HepG2 (cell line): Measurements from ENCODE around the gene IL32. TPM values are rescaled to one million over a fixed set of nuclear protein-coding genes. Genes with fewer than 3 reads are reported as not detected.
A peak's percentile ranks its signal among the peaks of the same experiment; 100 is the strongest.

Experiments used
- HINFP ChIP-seq: sonication (generic); formaldehyde crosslinking; IDR thresholded peaks from 2 replicates; pipeline ENCODE4 v1.4.0; 2020; ENCODE audit warnings: low read depth, mild to moderate bottlenecking, missing genetic modification reagents
- HMG20B ChIP-seq: conservative IDR thresholded peaks from 2 replicates; pipeline ENCODE4 v1.6.1; 2016; ENCODE audit warnings: missing genetic modification reagents, missing compliant biosample characterization
- KAT7 ChIP-seq: IDR thresholded peaks from 2 replicates; pipeline ENCODE4 v1.6.1; 2018; ENCODE audit warnings: borderline replicate concordance, missing compliant biosample characterization
- NCOA1 ChIP-seq: sonication (generic); formaldehyde crosslinking; IDR thresholded peaks from 2 replicates; pipeline ENCODE4 v1.9.0; 2021; ENCODE audit warnings: missing genetic modification reagents
- NR2F1 ChIP-seq, 2 experiments: fragments of 450-650 bp in 1 of 2; formaldehyde crosslinking in 1 of 2; IDR thresholded peaks; 2 replicates each; pipeline versions ENCODE4 v1.5.0 to v1.6.1; 2016 to 2020; ENCODE audit warnings: mild to moderate bottlenecking in 1 of 2, missing compliant biosample characterization in 1 of 2, missing genetic modification reagents in 1 of 2, moderate library complexity in 1 of 2
- PHF8 ChIP-seq: sonication (generic); formaldehyde crosslinking; IDR thresholded peaks from 2 replicates; pipeline ENCODE4 v1.5.0; 2020; ENCODE audit warnings: missing genetic modification reagents
- REXO4 ChIP-seq: sonication (generic); formaldehyde crosslinking; IDR thresholded peaks from 2 replicates; pipeline ENCODE4 v1.8.0; 2022; ENCODE audit warnings: missing genetic modification reagents, mild to moderate bottlenecking, borderline replicate concordance
- SNAI1 ChIP-seq: sonication (generic); formaldehyde crosslinking; IDR thresholded peaks from 2 replicates; pipeline ENCODE4 v1.5.0; 2020; ENCODE audit warnings: mild to moderate bottlenecking, missing genetic modification reagents, borderline replicate concordance
- ZFY ChIP-seq: sonication (generic); formaldehyde crosslinking; IDR thresholded peaks from 2 replicates; pipeline ENCODE4 v1.4.0; 2020; ENCODE audit warnings: missing genetic modification reagents
- ZNF124 ChIP-seq: sonication (generic); formaldehyde crosslinking; IDR thresholded peaks from 2 replicates; pipeline ENCODE4 v1.4.0; 2020; ENCODE audit warnings: missing genetic modification reagents
- ZNF263 ChIP-seq: sonication (generic); formaldehyde crosslinking; IDR thresholded peaks from 2 replicates; pipeline ENCODE4 v1.4.0; 2020; ENCODE audit warnings: missing genetic modification reagents
- ZNF557 ChIP-seq: sonication (generic); formaldehyde crosslinking; IDR thresholded peaks from 2 replicates; pipeline ENCODE4 v1.4.0; 2020; ENCODE audit warnings: missing genetic modification reagents
- ZNF616 ChIP-seq: sonication (generic); formaldehyde crosslinking; IDR thresholded peaks from 2 replicates; pipeline ENCODE4 v1.5.0; 2020; ENCODE audit warnings: low read depth, mild to moderate bottlenecking, missing genetic modification reagents
- ZNF670 ChIP-seq: sonication (generic); formaldehyde crosslinking; IDR thresholded peaks from 2 replicates; pipeline ENCODE4 v1.8.0; 2022; ENCODE audit warnings: mild to moderate bottlenecking, missing genetic modification reagents, borderline replicate concordance
- polyA plus RNA-seq, 8 experiments: library from polyadenylated mRNA; depleted of rRNA in 3 of 8; stranded (reverse) in 7 of 8; unstranded in 1 of 8; fragments of >200 nt; fragmentation: Illumina TruSeq in 4 of 8; extraction: Trizol in 4 of 8; gene quantifications; 2 replicates each; pipeline versions ENCODE4 v1.2.1 to v1.2.3, GENCODE V29; 2011 to 2016; ENCODE audit warnings: low read depth in 4 of 8, missing spikeins in 1 of 8, mixed read lengths in 1 of 8; ENCODE audit not compliant: insufficient read depth in 1 of 8
- total RNA-seq, 5 experiments: library from RNA; depleted of rRNA; stranded (reverse); fragments of >200 nt; fragmentation: Illumina TruSeq; extraction: Trizol; gene quantifications; 2 replicates each; pipeline ENCODE4 v1.2.3, GENCODE V29; 2016; ENCODE audit warnings: low read depth in 1 of 5
- TF ChIP-seq, protein P1 (sequence below): sonication (generic); formaldehyde crosslinking; IDR thresholded peaks from 2 replicates; pipeline ENCODE4 v1.5.0; 2020; ENCODE audit warnings: mild to moderate bottlenecking, missing genetic modification reagents, borderline replicate concordance
- TF ChIP-seq, protein P2 (sequence below): sonication (generic); formaldehyde crosslinking; IDR thresholded peaks from 2 replicates; pipeline ENCODE4 v1.4.0; 2020; ENCODE audit warnings: mild to moderate bottlenecking, missing genetic modification reagents
- TF ChIP-seq, protein P3 (sequence below): sonication (generic); formaldehyde crosslinking; IDR thresholded peaks from 2 replicates; pipeline ENCODE4 v1.8.1; 2023; ENCODE audit warnings: mild to moderate bottlenecking, missing genetic modification reagents

The IL32 gene
- total and polyA plus RNA-seq, 2 of the 13 experiments (the other 11 are each of a cell fraction or from before 2014, with no cell fraction given), result 115 to 165 TPM

- TF ChIP-seq, protein P1, sequence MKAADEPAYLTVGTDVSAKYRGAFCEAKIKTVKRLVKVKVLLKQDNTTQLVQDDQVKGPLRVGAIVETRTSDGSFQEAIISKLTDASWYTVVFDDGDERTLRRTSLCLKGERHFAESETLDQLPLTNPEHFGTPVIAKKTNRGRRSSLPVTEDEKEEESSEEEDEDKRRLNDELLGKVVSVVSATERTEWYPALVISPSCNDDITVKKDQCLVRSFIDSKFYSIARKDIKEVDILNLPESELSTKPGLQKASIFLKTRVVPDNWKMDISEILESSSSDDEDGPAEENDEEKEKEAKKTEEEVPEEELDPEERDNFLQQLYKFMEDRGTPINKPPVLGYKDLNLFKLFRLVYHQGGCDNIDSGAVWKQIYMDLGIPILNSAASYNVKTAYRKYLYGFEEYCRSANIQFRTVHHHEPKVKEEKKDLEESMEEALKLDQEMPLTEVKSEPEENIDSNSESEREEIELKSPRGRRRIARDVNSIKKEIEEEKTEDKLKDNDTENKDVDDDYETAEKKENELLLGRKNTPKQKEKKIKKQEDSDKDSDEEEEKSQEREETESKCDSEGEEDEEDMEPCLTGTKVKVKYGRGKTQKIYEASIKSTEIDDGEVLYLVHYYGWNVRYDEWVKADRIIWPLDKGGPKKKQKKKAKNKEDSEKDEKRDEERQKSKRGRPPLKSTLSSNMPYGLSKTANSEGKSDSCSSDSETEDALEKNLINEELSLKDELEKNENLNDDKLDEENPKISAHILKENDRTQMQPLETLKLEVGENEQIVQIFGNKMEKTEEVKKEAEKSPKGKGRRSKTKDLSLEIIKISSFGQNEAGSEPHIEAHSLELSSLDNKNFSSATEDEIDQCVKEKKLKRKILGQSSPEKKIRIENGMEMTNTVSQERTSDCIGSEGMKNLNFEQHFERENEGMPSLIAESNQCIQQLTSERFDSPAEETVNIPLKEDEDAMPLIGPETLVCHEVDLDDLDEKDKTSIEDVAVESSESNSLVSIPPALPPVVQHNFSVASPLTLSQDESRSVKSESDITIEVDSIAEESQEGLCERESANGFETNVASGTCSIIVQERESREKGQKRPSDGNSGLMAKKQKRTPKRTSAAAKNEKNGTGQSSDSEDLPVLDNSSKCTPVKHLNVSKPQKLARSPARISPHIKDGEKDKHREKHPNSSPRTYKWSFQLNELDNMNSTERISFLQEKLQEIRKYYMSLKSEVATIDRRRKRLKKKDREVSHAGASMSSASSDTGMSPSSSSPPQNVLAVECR (CRISPR knock-in tag), result 0 out of 2 replicates have a peak, but pooled peaks have one; percentile 4
- TF ChIP-seq HINFP (CRISPR knock-in tag) (0 out of 2 replicates have a peak, but pooled peaks have one; percentile 12), ZNF263 (CRISPR knock-in tag) (peak; percentile 0; the same call in 1 of the 2 replicates), HMG20B (CRISPR knock-in tag) (no peak), ZNF124 (CRISPR knock-in tag) (no peak), ZNF616 (peak; percentile 5; the same call in 1 of the 2 replicates), PHF8 (0 out of 2 replicates have a peak, but pooled peaks have one; percentile 38), NCOA1 (CRISPR knock-in tag) (0 out of 2 replicates have a peak, but pooled peaks have one; percentile 7), ZNF557 (CRISPR knock-in tag) (0 out of 2 replicates have a peak, but pooled peaks have one; percentile 21), NR2F1 (CRISPR knock-in tag; IDR thresholded peaks at IDR 0.05) (no peak), SNAI1 (0 out of 2 replicates have a peak, but pooled peaks have one; percentile 20), ZFY (CRISPR knock-in tag) (peak; percentile 59; the same call in 1 of the 2 replicates), REXO4 (CRISPR knock-in tag) (peak; percentile 45; the same call in 1 of the 2 replicates), ZNF670 (CRISPR knock-in tag) (0 out of 2 replicates have a peak, but pooled peaks have one; percentile 12), KAT7 (CRISPR knock-in tag) (peak; percentile 41; the same call in 1 of the 2 replicates)
- TF ChIP-seq, protein P2, sequence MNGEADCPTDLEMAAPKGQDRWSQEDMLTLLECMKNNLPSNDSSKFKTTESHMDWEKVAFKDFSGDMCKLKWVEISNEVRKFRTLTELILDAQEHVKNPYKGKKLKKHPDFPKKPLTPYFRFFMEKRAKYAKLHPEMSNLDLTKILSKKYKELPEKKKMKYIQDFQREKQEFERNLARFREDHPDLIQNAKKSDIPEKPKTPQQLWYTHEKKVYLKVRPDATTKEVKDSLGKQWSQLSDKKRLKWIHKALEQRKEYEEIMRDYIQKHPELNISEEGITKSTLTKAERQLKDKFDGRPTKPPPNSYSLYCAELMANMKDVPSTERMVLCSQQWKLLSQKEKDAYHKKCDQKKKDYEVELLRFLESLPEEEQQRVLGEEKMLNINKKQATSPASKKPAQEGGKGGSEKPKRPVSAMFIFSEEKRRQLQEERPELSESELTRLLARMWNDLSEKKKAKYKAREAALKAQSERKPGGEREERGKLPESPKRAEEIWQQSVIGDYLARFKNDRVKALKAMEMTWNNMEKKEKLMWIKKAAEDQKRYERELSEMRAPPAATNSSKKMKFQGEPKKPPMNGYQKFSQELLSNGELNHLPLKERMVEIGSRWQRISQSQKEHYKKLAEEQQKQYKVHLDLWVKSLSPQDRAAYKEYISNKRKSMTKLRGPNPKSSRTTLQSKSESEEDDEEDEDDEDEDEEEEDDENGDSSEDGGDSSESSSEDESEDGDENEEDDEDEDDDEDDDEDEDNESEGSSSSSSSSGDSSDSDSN, result 0 out of 2 replicates have a peak, but pooled peaks have one; percentile 7
- TF ChIP-seq, protein P3, sequence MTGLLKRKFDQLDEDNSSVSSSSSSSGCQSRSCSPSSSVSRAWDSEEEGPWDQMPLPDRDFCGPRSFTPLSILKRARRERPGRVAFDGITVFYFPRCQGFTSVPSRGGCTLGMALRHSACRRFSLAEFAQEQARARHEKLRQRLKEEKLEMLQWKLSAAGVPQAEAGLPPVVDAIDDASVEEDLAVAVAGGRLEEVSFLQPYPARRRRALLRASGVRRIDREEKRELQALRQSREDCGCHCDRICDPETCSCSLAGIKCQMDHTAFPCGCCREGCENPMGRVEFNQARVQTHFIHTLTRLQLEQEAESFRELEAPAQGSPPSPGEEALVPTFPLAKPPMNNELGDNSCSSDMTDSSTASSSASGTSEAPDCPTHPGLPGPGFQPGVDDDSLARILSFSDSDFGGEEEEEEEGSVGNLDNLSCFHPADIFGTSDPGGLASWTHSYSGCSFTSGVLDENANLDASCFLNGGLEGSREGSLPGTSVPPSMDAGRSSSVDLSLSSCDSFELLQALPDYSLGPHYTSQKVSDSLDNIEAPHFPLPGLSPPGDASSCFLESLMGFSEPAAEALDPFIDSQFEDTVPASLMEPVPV (CRISPR knock-in tag), result 0 out of 2 replicates have a peak, but pooled peaks have one; percentile 6
These were observed 451 bp downstream of the IL32 start (continued) for GRCh38 chr16:3065742-3066439.
